CD4-positive, alpha-beta T cell treated with Interleukin-17A for 1 hour (primary cell): ENCODE results near the gene VKORC1.
A peak's percentile ranks its signal among the peaks of the same experiment; 100 is the strongest.
"Not testable (repeated sequence)": the region's sequence is repeated elsewhere in the genome, so short reads cannot be mapped to it uniquely, and the experiment has no call there.

Experiments used
- DNase-seq: peaks from one replicate; pipeline ENCODE4 v3.0.0-alpha.2; 2020

VKORC1 gene

GRCh38 chr16:31094424-31095120 is at the start of gene VKORC1:
TSS of gene VKORC1 (minus strand) at chr16:31094797. CDS start at chr16:31094729, 68 bp downstream.
- DNase-seq = peak; percentile 92

- DNase-seq = no peak
Observed at GRCh38 chr16:31143694-31144148, 49.1 kb upstream of the VKORC1 start.

GRCh38 chr16:31143011-31143693 is 48.6 kb upstream of the VKORC1 start:
- no peak for DNase-seq

- peak; percentile 99 for DNase-seq
Observed at GRCh38 chr16:31142109-31143010, 47.8 kb upstream of the VKORC1 start.

- no peak for DNase-seq
Observed at GRCh38 chr16:31141489-31142108, 47.0 kb upstream of the VKORC1 start.

- DNase-seq = not testable (repeated sequence)
Observed at GRCh38 chr16:31141071-31141469, 46.5 kb upstream of the VKORC1 start.

- no peak for DNase-seq
Observed at GRCh38 chr16:31138621-31139578, 44.3 kb upstream of the VKORC1 start.

GRCh38 chr16:31136822-31137499 is 42.4 kb upstream of the VKORC1 start:
- DNase-seq = not testable (repeated sequence)

- DNase-seq = no peak
Observed at GRCh38 chr16:31136287-31136662, 41.7 kb upstream of the VKORC1 start.

GRCh38 chr16:31135535-31136286 is 41.1 kb upstream of the VKORC1 start, which contains the start of gene PRSS8:
TSS of gene PRSS8 (minus strand) at chr16:31135727. CDS start at chr16:31135498, 229 bp downstream.
- DNase-seq = no peak

GRCh38 chr16:31134625-31135534 is 40.3 kb upstream of the VKORC1 start:
- no peak for DNase-seq

- no peak for DNase-seq
Observed at GRCh38 chr16:31134091-31134571, 39.5 kb upstream of the VKORC1 start.

GRCh38 chr16:31133046-31133501 is 38.5 kb upstream of the VKORC1 start:
- DNase-seq = no peak

GRCh38 chr16:31132303-31132979 is 37.8 kb upstream of the VKORC1 start:
- DNase-seq = no peak

GRCh38 chr16:31131841-31132271 is 37.3 kb upstream of the VKORC1 start:
- no peak for DNase-seq

- DNase-seq = no peak
Observed at GRCh38 chr16:31131416-31131815, 36.8 kb upstream of the VKORC1 start.

- DNase-seq = no peak
Observed at GRCh38 chr16:31130899-31131298, 36.3 kb upstream of the VKORC1 start.

GRCh38 chr16:31130336-31130891 is 35.8 kb upstream of the VKORC1 start:
- no peak for DNase-seq
